Activated T-helper 17 cell treated with anti-CD3 and anti-CD28 coated beads, Interleukin-2, amount 50 U/mL, for 72 hours (primary cell): ENCODE results near the gene ATP11A. TPM values are rescaled to one million over a fixed set of nuclear protein-coding genes. Genes with fewer than 3 reads are reported as not detected.
"Not testable (repeated sequence)": the region's sequence is repeated elsewhere in the genome, so short reads cannot be mapped to it uniquely, and the experiment has no call there.

Source experiments
- ATAC-seq: fragments of 150-1000 bp; cut with Tn5 transposase; replicated peaks from 2 replicates; pipeline ENCODE4 v1.10.0; 2021; ENCODE audit warnings: mild to moderate bottlenecking, moderate library complexity
- H3K27ac Mint-ChIP-seq: one replicate; pipeline ENCODE4 v1.8.0; 2022; ENCODE audit warnings: mixed read lengths
- H3K27me3 Mint-ChIP-seq: one replicate; pipeline ENCODE4 v1.8.0; 2022; ENCODE audit warnings: mixed read lengths
- H3K36me3 Mint-ChIP-seq: one replicate; pipeline ENCODE4 v1.8.0; 2022; ENCODE audit warnings: low read depth, mild to moderate bottlenecking, mixed read lengths
- H3K4me1 Mint-ChIP-seq: one replicate; pipeline ENCODE4 v1.8.0; 2022; ENCODE audit warnings: mixed read lengths
- H3K4me3 Mint-ChIP-seq: one replicate; pipeline ENCODE4 v1.8.0; 2022; ENCODE audit warnings: mild to moderate bottlenecking, mixed read lengths
- H3K9me3 Mint-ChIP-seq: one replicate; pipeline ENCODE4 v1.8.0; 2022; ENCODE audit warnings: mixed read lengths
- total RNA-seq, 2 donors: library from RNA; stranded (reverse); gene quantifications; one replicate each; pipeline ENCODE4 v1.2.3, GENCODE V29; 2022

Gene ATP11A
- total RNA-seq, 2 donors from 2014 or later = 39.7 to 48.6 TPM

- ATAC-seq = no peak
- Mint-ChIP-seq H3K4me1 (peaks cover 28% of the 10 kb centered on the region), H3K36me3 (no peaks in the 10 kb centered on the region), H3K27ac (no peak overlapping the region), H3K9me3 (no peaks in the 10 kb centered on the region), H3K27me3 (no peaks in the 10 kb centered on the region), H3K4me3 (no peak overlapping the region)
Observed at GRCh38 chr13:112706171-112706570, 16.3 kb downstream of the ATP11A start.

GRCh38 chr13:112708560-112709240 is 18.9 kb downstream of the ATP11A start:
- Mint-ChIP-seq H3K4me3 (no peak overlapping the region), H3K27me3 (no peaks in the 10 kb centered on the region), H3K9me3 (no peaks in the 10 kb centered on the region), H3K27ac (no peak overlapping the region), H3K36me3 (no peaks in the 10 kb centered on the region), H3K4me1 (peaks cover 20% of the 10 kb centered on the region)
- no peak for ATAC-seq

- H3K27ac Mint-ChIP-seq, H3K9me3 Mint-ChIP-seq, ATAC-seq, H3K4me3 Mint-ChIP-seq, H3K36me3 Mint-ChIP-seq, H3K27me3 Mint-ChIP-seq: not testable (repeated sequence)
- peaks cover 16% of the 10 kb centered on the region for H3K4me1 Mint-ChIP-seq
Observed at GRCh38 chr13:112709316-112709715, 19.5 kb downstream of the ATP11A start.

- H3K27me3 Mint-ChIP-seq = no peaks in the 10 kb centered on the region
- ATAC-seq = no peak
- no peak overlapping the region for H3K4me3 Mint-ChIP-seq
- no peak overlapping the region for H3K27ac Mint-ChIP-seq
- H3K9me3 Mint-ChIP-seq = no peaks in the 10 kb centered on the region
- H3K4me1 Mint-ChIP-seq = peaks cover 22% of the 10 kb centered on the region
- H3K36me3 Mint-ChIP-seq = no peaks in the 10 kb centered on the region
Observed at GRCh38 chr13:112709825-112710783, 20.3 kb downstream of the ATP11A start.

- no peaks in the 10 kb centered on the region for H3K9me3 Mint-ChIP-seq
- no peaks in the 10 kb centered on the region for H3K27me3 Mint-ChIP-seq
- no peaks in the 10 kb centered on the region for H3K36me3 Mint-ChIP-seq
- no peak overlapping the region for H3K4me3 Mint-ChIP-seq
- no peak for ATAC-seq
- peaks cover 13% of the 10 kb centered on the region for H3K4me1 Mint-ChIP-seq
- H3K27ac Mint-ChIP-seq = no peak overlapping the region
Observed at GRCh38 chr13:112710855-112711527, 21.2 kb downstream of the ATP11A start.

- Mint-ChIP-seq H3K9me3 (no peaks in the 10 kb centered on the region), H3K36me3 (no peaks in the 10 kb centered on the region), H3K4me1 (peaks cover 10% of the 10 kb centered on the region), H3K27me3 (no peaks in the 10 kb centered on the region), H3K4me3 (no peak overlapping the region), H3K27ac (no peak overlapping the region)
- ATAC-seq = peak; percentile 77
Observed at GRCh38 chr13:112711528-112712265, 21.9 kb downstream of the ATP11A start.

GRCh38 chr13:112712451-112713207 is 22.8 kb downstream of the ATP11A start:
- peaks cover 10% of the 10 kb centered on the region for H3K4me1 Mint-ChIP-seq
- no peaks in the 10 kb centered on the region for H3K9me3 Mint-ChIP-seq
- no peak overlapping the region for H3K27ac Mint-ChIP-seq
- no peaks in the 10 kb centered on the region for H3K36me3 Mint-ChIP-seq
- ATAC-seq = no peak
- no peaks in the 10 kb centered on the region for H3K27me3 Mint-ChIP-seq
- H3K4me3 Mint-ChIP-seq = no peak overlapping the region

- Mint-ChIP-seq H3K36me3 (no peaks in the 10 kb centered on the region), H3K9me3 (no peaks in the 10 kb centered on the region), H3K4me1 (peaks cover 10% of the 10 kb centered on the region), H3K27me3 (no peaks in the 10 kb centered on the region), H3K27ac (no peak overlapping the region), H3K4me3 (no peak overlapping the region)
- ATAC-seq = no peak
Observed at GRCh38 chr13:112713517-112714253, 23.8 kb downstream of the ATP11A start.

- no peak overlapping the region for H3K27ac Mint-ChIP-seq
- H3K4me3 Mint-ChIP-seq = no peak overlapping the region
Observed at GRCh38 chr13:112714376-112715174, 24.7 kb downstream of the ATP11A start.

GRCh38 chr13:112715210-112715609 is 25.4 kb downstream of the ATP11A start:
- peaks cover 8% of the 10 kb centered on the region for H3K36me3 Mint-ChIP-seq
- H3K4me1 Mint-ChIP-seq = peaks cover 10% of the 10 kb centered on the region
- H3K27ac Mint-ChIP-seq = no peak overlapping the region
- no peak for ATAC-seq
- H3K4me3 Mint-ChIP-seq = no peak overlapping the region
- no peaks in the 10 kb centered on the region for H3K9me3 Mint-ChIP-seq
- H3K27me3 Mint-ChIP-seq = no peaks in the 10 kb centered on the region

More at GRCh38 chr13:112714376-112715174, 24.7 kb downstream of the ATP11A start:
- Mint-ChIP-seq H3K4me1 (peaks cover 10% of the 10 kb centered on the region), H3K9me3 (no peaks in the 10 kb centered on the region), H3K27me3 (no peaks in the 10 kb centered on the region), H3K36me3 (peaks cover 8% of the 10 kb centered on the region)
- ATAC-seq = no peak

- Mint-ChIP-seq H3K4me1 (peaks cover 10% of the 10 kb centered on the region), H3K27ac (no peak overlapping the region), H3K27me3 (no peaks in the 10 kb centered on the region), H3K4me3 (no peak overlapping the region), H3K36me3 (peaks cover 8% of the 10 kb centered on the region), H3K9me3 (no peaks in the 10 kb centered on the region)
- ATAC-seq = no peak
Observed at GRCh38 chr13:112715715-112716460, 26.1 kb downstream of the ATP11A start.

- H3K27me3 Mint-ChIP-seq = no peaks in the 10 kb centered on the region
- H3K4me1 Mint-ChIP-seq = peaks cover 10% of the 10 kb centered on the region
- no peak overlapping the region for H3K4me3 Mint-ChIP-seq
- no peaks in the 10 kb centered on the region for H3K9me3 Mint-ChIP-seq
- no peak overlapping the region for H3K27ac Mint-ChIP-seq
- ATAC-seq = no peak
- peaks cover 8% of the 10 kb centered on the region for H3K36me3 Mint-ChIP-seq
Observed at GRCh38 chr13:112716461-112716820, 26.6 kb downstream of the ATP11A start.
